HG03139 (cell line): ENCODE data around the gene CLHC1.
"Not testable (repeated sequence)": the region's sequence is repeated elsewhere in the genome, so short reads cannot be mapped to it uniquely, and the experiment has no call there.

Experiments
- ATAC-seq: cut with Tn5 transposase; IDR thresholded peaks from one replicate; pipeline ENCODE4 v1.9.1; 2021; ENCODE audit not compliant: unreplicated experiment

The CLHC1 gene

DNA sequence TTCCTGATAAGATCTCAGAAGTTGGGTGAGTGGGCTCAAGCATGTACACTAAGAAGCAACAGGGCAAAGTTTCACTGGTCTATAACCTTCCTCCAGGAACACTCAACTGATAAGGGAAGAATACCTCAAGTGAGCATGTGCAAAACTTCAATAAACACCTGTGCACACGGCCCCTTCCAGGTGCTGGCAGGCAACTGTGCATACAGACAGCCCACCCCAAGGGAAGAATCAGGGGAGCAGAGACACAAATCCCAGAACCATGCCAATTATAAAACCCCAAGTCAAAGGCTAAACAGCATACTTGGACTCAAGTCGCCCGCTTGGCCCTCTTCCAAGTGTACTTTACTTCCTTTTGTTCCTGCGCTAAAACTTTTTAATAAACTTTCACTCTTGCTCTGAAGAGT lies 96.0 kb downstream of the CLHC1 start:
- ATAC-seq: no peak

DNA sequence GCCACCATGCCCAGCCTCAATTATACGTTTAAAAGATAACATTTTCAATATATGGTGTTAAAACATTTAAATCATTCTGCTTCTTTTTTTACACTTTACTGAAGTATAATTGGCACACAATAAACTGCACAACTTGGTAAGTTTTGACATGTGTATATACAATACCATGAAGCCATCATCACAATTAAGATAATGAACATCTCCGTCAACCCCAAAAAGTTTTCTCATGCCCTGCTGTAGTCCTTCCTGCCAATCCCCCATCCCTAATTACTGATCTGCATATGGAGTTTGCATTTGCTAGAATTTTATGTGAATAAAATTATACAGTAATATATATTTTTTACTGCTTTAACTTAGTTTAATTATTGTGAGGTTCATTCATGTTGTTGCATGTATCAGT lies 96.6 kb downstream of the CLHC1 start:
- ATAC-seq: no peak

DNA sequence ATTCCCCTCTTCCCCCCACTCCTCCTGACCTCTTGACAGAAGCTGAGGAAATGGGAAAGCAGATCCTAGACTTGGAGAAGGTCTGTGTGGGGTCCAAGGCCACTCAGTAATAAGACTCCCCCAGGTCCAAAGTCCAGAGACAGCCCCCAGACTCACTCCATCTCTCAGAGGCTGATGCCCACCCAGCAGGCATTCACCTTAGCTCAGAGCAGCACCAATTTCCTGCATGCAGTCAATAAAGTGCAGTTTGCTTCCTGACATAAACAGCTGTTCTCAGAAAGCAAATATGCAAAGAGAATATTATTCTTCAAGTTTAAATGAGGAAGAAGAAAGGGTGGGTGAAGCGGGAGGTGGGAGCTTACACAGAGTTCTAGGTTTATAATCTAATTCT lies 97.8 kb downstream of the CLHC1 start:
- peak; percentile 21 for ATAC-seq

DNA sequence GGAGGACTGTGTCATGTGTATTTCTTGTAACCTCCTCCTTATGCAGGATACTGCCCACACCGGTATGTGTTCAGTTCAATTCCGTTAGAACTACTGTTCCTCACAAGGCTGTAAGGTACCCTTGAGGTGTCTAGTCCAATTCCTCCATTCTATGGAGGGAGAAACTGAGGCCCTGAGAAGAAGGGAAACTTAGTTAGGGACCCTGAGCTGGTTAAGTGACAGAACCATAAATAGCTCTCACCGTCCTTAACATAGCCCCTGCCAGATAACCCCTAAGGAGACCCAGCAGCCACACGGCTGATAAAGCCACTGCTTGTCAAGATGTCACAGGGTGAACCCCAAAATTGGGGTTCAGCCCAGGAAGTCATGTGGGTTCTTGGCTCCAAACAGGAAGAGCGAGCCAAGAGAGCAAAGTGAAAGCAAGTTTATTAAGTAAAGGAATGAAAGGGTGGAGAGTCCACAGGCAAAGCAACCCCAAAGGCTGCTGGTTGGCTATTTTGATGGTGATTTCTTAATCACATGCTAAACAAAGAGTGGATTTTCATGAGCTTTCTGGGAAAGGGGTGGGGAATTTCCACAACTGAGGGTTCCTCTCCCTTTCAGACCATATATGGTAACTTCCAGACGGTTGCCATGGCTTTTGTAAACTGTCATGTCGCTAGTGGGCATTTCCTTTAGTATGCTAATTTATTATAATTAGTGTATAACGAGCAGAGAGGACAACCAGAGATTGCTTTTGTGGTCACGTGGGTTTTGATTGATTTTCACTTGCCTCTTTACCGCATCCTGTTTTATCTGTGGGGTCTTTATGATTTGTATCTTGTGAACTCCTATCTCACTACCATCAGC lies 98.4 kb downstream of the CLHC1 start:
- ATAC-seq: peak; percentile 72

DNA sequence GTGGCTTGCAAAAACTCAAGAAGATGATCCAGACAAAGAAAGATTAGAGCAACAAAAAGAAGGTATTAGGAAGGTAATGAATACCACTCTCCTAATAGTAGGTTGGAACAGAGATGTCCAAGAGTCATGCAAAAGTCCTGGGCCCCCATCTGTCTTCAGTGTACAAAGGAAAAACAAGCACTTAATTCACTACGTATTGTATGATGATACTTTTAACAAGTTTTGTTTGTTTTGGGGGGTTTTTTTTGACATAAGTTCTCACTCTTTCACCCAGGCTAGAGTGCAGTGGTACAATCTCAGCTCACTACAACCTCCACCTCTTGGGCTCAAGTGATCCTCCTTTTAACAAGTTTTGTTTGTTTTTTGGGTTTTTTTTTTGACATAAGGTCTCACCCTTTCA lies 101.2 kb downstream of the CLHC1 start:
- no peak for ATAC-seq

DNA sequence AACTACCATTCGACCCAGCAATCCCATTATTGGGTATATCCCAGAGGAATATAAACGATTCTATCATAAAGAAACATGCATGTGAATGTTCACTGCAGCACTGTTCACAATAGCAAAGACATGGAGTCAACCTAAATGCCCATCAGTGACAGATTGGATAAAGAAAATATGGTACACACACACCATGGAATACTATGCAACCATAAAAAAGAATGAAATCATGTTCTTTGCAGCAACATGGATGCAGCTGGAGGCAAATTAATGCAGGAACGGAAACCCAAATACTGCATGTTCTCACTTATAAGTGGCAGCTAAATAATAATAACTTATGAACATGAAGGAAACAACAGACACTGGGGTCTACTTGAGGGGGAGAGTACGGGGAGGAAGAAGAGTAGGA lies 105.5 kb downstream of the CLHC1 start:
- not testable (repeated sequence) for ATAC-seq
